AG20443 (cell line): ENCODE measurements around the gene RIN3.

Experiments used
- DNase-seq: peaks from one replicate; pipeline ENCODE4 v3.0.0; 2012; ENCODE audit warnings: low spot score, mixed read lengths

The RIN3 gene

DNA sequence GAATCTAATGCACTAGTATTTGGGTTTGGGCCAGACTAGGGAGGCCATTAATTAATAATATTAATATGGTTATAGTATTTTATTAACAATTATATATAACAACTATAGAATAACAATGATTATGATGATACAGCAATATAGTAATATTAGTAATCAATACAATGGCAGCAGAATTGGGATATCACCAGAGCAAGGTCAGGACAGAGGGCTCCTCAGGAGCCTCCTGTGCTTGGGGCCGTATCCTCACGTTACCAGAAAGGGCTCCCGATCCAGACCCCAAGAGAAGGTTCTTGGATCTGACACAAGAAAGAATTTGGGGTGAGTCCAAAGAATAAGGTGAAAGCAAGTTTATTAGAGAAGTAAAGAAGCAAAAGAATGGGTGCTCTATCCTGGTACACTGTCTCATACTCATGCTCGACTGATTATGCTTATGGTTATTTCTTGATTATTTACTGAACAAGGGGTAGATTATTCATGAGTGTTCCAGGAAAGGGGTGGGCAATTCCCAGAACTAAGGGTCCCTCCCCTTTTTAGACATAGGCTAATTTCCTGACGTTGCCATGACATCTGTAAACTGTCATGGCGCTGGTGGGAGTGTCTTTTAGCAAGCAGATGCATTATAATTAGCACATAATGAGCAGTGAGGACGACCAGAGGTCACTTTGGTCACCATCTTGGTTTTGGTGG lies 61.6 kb downstream of the RIN3 start:
- no peak for DNase-seq

DNA sequence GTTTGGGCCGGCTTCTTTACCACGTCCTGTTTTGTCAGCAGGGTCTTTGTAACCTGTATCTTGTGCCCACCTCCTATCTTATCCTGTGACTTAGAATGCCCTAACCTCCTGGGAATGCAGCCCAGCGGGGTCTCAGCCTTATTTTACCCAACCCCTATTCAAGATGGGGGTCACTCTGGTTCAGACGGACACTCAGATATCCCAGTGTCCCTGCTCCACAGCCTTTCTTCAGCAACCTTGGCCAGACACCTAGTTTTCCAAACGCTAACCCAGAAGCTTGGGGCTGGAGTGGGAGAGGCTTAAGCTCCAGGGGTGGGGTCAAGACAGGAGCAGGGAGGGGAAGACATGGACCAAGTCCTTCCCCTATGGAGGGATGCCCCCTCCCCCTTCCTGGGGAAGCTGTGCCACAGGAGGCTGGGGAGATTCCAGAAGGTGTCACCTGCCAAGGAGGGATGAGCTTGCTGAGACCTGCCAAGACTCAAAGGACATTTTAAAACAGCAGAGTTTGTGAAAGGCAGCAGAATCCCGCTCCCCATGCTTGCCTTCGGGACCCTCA lies 62.2 kb downstream of the RIN3 start:
- no peak for DNase-seq

DNA sequence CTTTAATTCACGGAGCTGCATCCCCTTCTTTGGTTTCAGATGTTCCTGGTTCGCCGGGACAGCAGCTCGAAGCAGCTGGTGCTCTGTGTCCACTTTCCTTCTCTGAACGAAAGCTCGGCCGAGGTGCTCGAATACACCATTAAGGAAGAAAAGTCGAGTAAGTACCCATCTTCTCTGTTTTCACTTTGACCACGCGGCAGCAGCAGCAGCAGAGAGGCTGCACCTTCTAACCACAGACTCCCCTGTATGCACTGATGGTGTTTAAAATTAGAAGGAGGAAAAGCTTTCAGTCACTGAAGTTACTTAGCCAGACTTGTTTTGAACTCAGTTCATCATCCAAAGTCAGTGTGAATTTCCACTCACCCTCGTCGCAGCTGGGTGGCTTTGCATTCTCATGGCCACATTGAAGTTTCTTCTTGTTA lies 63.8 kb downstream of the RIN3 start:
- DNase-seq = no peak

DNA sequence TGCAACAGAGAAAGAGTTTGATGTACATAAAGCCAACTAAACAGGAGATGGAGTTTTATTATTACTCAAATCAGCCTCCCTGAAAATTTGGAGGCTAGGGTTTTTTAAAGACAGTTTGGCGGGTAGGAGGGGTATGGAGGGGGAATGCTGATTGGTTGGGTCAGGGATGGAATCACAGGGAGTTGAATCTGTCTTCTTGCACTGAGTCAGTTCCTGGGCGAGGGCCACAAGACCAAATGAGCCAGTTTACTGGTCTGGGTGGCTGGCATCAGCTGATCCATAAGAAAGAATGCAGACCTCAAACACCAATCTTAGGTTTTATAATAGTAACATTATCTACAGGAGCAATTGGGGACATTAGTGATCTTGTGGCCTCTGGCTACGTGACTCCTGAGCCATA lies 64.9 kb downstream of the RIN3 start:
- DNase-seq = no peak

DNA sequence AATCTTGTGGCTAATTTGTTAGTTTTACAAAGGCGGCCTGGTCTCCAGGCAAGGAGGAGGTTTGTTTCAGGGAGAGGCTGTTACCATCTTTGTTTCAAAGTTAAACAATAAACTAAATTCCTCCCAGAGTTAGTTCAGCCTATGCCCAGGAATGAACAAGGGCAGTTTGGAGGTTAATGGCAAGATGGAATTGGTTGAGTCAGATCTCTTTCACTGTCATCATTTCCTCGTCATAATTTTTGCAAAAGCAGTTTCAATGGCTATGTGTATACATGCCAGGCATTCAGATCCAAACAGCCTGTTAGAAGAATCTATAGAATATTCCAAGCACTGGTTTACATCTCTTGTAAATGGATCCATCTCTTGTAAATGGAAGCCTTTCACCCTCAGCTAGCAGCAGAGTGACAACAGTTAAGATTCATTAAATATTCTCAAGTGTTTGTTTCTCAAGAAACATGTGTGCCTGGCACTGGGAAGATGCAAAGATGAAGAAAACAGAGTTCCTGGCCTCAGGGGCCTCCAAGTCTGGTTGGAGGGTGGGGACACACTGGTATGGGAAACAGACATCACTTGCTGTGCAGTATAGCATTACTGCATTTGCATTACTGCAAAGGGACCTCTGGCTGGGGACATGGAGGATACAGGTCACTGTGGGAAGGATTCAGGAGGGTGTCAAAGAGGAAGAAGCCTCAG lies 65.8 kb downstream of the RIN3 start:
- no peak for DNase-seq

DNA sequence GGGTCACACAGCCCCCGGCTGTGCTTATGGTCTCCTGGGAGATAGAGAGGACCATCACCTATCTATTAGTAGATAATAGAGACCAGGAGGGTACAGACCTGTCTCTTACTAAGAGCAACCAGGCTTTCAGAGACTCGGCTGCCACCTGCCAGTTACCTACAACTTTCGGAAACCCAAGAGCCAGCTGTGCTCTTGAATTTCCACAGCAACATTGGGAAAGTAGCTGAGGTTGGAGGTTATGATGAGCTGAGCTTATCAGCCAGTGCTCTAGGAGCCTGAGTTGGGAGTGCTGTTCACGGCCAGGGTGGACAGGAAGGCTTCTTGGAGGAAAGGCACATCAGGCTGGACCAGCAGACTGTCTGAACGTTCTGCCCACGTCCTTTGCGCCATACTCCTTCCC lies 67.6 kb downstream of the RIN3 start:
- DNase-seq = no peak

DNA sequence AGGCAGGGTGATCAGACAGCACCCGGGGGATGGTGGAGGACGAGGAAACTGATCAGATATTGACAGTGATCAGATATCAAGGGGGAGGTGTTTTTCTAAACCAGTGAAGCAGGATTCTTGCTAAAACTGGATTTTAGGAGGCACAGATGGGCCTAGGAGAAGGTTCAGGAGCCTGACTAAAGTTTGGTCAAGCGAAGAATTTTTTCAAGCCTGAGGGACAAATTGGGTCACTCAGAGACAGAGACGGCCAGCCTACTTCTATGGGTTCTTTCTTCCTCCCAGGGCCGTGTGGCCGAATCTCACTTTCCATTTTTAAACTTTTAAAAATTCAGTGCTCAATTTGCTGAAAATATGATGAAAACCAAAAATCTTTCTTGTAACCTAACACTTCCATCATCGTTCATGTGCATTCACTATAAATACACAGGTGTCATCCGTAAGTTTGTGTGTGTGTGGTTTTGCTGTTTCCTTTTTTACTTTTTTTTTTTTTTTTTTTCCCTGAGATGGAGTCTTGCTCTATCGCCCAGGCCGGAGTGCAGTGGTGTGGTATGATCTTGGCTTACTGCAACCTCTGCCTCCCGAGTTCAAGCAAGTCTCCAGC lies 68.5 kb downstream of the RIN3 start:
- no peak for DNase-seq

DNA sequence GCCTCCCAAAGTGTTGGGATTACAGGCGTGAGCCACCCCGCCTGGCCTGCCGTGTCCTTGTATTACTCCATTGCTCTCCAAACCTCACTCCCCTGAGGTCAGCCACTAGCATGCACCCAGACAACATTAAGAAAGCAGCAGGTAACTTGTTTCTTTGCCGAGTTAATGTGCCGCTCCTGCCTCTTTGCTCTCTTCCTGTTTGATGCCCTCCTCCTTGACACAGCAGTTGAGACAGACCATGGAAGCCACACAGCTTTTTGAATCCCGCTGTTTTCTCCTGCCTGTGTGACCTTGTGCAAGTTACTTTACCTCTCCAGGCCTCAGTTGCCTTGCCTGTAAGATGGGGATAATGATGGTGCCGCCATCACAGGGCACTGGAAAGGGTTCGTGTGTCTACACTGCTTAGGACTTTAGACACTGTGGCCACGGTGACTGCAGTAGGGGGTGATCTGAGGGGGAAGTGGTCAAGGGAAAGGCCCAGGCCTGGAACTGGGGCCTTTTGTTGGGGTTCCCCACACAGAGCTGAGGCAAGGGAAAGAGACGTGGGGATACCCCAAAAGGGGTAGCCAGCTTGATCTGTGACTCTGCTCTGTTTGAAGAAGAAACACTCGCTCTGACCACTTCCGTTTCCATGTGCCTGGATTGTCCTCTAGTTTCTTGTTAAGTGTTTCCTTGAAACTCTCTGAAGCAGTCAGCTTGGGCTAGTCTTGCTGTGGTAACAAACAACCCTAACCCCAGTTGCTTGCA lies 69.3 kb downstream of the RIN3 start:
- DNase-seq = no peak

DNA sequence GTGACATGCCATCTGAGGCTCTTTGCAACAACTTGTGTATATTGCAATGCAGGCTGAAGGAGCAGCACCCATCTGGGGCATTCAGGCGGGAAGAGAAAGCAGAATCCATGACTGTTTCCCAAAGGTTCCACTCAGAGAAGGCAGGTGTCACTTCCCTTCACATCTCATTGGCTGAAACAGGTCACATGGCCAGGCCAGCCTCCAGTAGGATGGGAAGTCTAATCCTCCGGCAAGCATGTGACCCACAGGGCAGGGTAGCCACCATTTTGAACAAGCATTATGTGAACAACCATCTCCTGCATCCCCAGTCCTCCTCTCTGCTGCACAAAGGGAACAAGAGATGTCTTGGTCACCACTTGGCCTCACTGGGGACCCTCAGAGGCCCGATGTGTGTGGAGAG lies 70.6 kb downstream of the RIN3 start:
- DNase-seq = no peak

DNA sequence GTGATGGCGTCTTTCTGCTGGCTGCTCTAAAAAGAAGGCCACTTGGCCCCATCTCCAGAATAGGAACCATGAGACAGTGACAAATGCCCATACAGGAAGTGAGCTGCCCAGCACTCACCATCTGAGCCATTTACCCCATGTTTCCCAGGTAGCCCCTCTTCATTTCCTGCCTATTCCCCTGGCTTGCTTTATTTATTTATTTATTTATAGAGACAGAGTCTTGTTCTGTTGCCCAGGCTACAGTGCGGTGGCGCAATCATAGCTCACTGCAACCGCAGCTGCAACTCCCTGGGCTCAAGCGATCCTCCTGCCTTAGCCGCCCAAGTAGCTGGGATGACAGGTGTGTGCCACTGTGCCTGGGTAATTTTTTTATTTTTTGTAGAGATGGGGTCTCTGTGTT lies 71.2 kb downstream of the RIN3 start:
- no peak for DNase-seq

DNA sequence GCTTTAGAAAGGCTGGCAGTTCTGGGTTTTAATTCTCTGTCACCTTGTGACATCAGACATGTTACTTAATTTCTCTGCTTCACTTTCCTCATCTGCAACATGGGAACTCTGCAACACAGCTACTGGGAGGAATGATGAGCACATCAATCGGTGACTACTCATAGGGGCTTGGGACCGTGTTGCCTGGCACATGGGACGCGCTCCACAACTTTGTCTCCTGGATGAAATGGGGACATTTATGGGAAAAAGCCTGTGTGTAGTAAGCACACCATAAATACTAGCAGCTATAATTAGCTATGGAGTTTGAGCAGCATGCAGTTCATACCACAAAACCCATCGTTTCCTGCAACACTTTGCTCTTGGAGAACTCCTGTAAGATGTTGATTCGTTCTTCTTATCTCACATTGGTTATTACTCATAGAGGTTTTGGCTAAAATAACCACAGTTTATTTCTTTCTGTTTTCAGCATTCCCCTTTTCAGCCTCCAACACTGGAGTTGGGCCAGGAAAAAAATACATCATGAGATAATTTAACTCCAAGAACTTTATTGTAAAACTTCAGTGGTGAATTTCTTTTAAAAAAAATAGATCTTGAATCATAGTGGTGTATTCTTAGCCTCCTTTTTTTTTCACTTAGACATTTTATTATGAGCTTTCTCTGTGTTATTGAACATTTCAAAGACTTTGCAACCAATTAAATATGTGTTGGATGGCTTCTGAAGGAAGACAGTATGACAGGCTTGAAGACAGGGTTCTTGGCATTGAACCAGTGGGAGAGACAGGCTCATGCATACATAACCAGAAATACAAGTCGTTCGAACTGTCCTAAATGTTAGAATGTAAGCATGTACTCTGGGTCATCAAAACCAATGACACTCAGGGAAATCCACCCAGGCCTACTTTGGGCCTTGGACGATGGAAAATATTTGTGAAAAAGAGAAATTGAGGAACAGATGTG lies 72.7 kb downstream of the RIN3 start:
- DNase-seq = peak; percentile 79

DNA sequence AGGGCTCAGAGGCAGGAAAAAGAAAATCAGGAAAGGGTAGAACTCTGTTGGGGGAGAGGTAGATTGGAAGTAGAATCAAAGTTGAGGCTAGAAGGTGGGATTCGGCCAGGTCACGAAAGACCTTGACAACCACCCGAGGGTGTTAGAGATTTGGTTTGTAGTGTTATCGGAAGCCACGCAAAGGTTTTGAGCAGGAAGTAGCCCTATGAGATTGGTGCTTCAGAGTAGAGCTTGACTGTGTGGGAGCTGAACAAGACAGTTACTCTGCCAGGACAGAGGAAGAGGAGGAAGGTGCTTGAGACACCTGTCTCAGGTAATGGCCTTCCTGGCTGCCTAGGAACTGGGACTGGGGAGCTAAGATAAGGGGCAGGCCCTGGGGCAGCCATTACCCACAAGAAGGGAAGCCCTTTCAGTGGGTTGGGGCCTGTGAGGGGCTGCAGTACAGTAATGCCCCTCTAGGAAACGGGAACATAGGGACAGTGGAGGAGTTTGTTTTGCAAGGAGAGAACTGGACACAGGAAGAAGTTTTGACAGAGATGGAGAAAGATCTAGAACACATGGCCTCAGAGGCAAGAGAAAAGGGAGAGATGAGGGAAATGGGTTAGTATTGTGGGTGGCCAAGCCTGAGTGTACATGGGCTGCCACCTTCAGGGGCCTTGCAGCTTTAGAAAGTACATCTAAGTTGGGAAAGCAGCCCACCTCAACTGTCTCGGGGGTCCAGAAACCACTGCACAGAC lies 73.5 kb downstream of the RIN3 start:
- DNase-seq = no peak

DNA sequence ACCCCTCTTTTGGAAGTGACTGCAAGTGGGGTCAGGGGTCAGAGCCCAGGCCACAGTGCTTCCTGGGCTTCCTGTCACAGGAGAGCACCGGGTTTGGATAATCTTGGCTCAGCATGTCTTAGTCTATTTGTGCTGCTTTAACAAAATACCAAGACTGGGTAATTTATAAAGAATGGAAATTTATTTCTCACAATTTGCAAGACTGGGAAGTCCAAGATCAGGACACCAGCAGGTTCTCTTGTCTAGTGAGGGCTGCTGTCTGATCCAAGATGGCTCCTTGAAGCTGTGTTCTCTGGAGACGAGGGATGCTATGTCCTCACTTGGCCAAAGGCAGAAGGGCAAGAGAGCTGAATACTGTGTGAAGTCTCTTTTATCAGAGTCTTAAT lies 74.1 kb downstream of the RIN3 start:
- DNase-seq = no peak

DNA sequence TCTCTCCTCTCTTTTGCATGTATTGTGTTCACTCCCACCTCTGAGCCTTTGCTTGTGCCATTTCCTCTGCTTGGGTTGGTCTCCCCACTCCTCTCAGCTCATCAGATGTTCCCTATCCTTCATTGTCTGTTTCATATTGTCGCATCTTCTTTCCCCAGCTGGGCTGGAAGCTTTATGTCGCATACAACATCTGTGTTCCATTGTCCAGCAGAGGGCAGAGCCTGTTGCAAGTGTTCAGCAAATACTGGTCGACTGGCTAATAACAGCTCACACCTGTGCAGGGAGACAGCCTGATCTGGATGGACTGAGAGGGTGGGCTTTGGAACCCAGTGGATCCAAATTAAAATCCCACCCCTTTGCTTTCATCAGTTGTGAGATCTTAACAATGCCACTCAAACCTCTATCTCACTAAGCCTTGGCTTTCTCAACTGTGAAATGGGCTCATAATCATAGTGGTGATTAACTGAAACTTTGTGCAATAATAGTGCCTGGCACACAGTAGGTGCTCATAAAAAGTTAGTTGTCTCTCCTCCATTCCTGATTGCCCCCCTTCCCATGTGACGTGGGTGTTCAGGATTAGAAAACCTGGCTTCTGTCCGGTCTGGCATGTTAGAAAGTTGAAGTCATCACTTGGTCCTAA lies 75.8 kb downstream of the RIN3 start:
- no peak for DNase-seq

DNA sequence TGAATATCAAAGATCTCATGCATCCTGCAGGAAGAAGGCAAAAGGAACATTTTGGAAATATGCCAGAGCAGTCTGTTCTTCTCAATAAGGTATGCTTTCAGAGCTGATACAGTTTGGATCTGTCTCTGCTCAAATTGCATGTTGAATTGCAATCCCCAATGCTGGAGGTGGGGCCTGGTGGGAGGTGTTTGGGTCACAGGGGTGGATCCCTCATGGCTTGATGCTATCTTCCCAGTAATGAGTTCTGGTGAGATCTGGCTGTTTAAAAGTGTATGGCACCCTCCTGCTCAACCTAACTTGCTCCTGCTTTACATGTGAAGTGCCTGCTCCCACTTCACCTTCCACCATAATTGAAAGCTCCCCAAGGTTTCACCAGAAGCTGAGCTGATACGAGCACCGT lies 76.6 kb downstream of the RIN3 start:
- no peak for DNase-seq

DNA sequence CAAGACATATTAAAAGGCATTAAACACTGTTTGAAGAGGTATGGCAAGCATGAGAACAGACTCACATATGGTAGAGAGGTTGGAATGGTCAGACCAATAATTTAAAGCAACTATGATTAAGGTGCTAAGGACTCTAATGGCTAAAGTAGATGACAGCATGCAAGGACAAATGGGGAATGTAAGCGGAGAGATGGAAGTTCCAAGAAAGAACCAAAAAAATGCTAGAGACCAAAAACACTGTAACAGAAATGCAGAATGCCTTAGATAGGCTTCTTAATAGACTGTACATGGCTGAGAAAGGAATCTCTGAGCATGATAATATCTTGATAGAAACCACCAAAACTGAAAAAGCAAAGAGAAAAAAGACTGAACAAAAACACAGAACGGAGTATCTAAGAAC lies 77.4 kb downstream of the RIN3 start:
- no peak for DNase-seq

DNA sequence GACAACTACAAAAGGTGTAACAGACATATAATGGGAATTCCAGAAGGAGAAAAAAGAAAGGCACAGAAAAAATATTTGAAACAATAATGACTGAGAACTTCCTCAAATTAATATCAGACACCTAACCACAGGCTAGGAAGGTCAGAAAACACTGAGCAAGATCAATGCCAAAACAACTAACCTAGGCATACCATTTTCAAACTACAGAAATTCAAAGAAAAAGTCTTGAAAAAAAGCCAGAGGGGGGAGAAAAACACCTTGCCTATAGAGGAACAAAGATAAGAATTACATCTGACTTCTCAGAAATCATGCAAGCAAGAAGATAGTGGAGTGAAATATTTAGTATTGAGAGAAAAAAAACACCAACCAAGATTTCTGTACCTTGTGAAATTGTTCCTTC lies 77.8 kb downstream of the RIN3 start:
- no peak for DNase-seq

DNA sequence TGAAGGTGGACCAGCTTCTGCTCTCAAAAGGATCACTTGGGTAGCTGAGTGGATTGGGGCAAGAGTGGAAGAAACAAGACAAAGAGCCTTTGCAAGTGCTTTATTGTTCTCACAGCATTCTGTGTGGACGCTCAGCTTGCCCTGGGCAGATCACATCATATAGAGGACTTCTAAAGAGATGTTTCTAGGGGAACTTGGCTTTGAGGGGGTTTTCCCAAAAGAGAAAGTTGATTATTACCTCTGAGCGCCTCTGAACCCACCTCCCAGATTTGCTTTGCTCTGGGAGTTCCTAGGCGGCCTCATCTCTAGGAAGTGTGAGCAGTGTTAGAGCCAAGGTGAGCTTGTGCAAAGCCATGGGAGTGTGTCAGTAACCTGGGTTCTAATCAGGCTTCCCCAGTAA lies 81.7 kb downstream of the RIN3 start:
- DNase-seq = no peak

DNA sequence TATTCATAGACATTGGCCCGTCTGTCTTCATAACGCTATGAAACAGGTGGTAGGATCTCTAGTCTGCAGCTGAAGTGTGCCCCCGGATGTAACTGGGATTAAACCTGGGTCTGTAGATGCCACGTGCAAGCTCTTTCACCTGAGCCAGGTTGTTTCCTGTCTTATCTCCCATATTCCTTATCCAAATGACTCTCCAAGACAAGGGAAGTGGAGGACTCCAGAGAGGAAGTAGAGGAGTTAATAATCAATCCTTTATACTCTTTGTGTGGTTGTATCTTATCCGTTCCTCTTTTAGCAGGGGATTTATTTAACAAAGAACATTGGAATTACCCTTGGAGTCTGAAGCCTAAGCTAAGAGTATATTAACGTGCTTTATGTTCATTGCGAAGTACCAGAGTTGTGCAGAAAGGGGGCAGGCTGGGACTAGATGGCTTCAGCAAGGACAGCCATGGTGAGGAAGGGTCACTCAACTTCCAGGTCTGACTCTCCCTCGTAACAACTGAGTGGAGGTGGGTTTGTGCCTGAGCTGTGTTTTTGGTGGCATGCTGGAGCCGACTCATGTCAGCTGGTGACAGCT lies 82.8 kb downstream of the RIN3 start:
- DNase-seq = no peak
